Body of pancreas (tissue), 4 donors: ENCODE measurements around the gene VKORC1. TPM values are rescaled to one million over a fixed set of nuclear protein-coding genes. Genes with fewer than 3 reads are reported as not detected.
A peak's percentile ranks its signal among the peaks of the same experiment; 100 is the strongest.

ENCODE experiments used
- ATAC-seq: fragments of 150-250 bp; one replicate; pipeline ENCODE4 v1.9.1; 2016
- DNase-seq, 4 donors: peaks; one replicate each; pipeline ENCODE4 v3.0.0-alpha.2; 2019
- H3K27ac ChIP-seq, 4 donors: fragments of 200-600 bp; sonication (generic); 1 replicate in 3 of 4; 2 replicates in 1 of 4; pipeline versions ENCODE4 v1.5.1 to v1.6.1; 2016 to 2019; ENCODE audit warnings: mild to moderate bottlenecking in 1 of 4, mixed read lengths in 1 of 4, moderate library complexity in 1 of 4
- H3K27me3 ChIP-seq, 2 donors: fragments of 200-600 bp; sonication (generic); one replicate each; pipeline ENCODE4 v1.6.0; 2016; ENCODE audit warnings: mild to moderate bottlenecking in 1 of 2
- H3K36me3 ChIP-seq, 2 donors: fragments of 200-600 bp; sonication (generic); replicated peaks in 1 of 2; 2 replicates each; pipeline ENCODE4 v1.5.1; 2016; ENCODE audit warnings: low read depth in 2 of 2; ENCODE audit not compliant: insufficient read depth in 1 of 2
- H3K4me1 ChIP-seq: fragments of 200-600 bp; sonication (generic); one replicate; pipeline ENCODE4 v1.6.0; 2016
- H3K4me3 ChIP-seq, 2 donors: fragments of 200-600 bp; sonication (generic); 1 replicate in 1 of 2; 2 replicates in 1 of 2; pipeline ENCODE4 v1.5.1; 2016 to 2019
- H3K9me3 ChIP-seq, 3 donors: fragments of 200-600 bp; sonication (generic); 1 replicate in 2 of 3; 2 replicates in 1 of 3; pipeline ENCODE4 v1.5.1; 2016
- CTCF ChIP-seq, 7 experiments: fragments of 450-650 bp in 4 of 7; fragments of 200-600 bp in 3 of 7; sonication (generic) in 3 of 7; IDR thresholded peaks; one replicate each; pipeline ENCODE4 v1.5.1; 2016 to 2019; ENCODE audit warnings: antibody characterized with exemption in 7 of 7
- POLR2A ChIP-seq, 3 donors: fragments of 450-650 bp; IDR thresholded peaks; one replicate each; pipeline ENCODE4 v1.6.1; 2016; ENCODE audit warnings: antibody characterized with exemption in 3 of 3, mild to moderate bottlenecking in 2 of 3
- WGBS, 2 donors: methylation state at CpG; one replicate each; pipeline ENCODE4 v1.1.5; 2017; 5-methylcytosine and 5-hydroxymethylcytosine counted together
- intact Hi-C: fragments of 100-400 bp; cut with DNase I; formaldehyde crosslinking; loops from one replicate; pipeline ENCODE4 v1.15.1; 2023
- total RNA-seq, 2 donors: library from RNA; depleted of rRNA; stranded (reverse); fragments of >200 nt; gene quantifications; one replicate each; pipeline ENCODE4 v1.1.0, GENCODE V29; 2016

Gene VKORC1
- total RNA-seq, 2 donors from 2014 or later, result 42.5 to 104 TPM

- Histone ChIP-seq H3K27ac (no peak overlapping the region), H3K9me3 (no peaks in the 10 kb centered on the region), H3K4me3 (no peak overlapping the region), H3K4me1 (peaks cover 9% of the 10 kb centered on the region), H3K27me3 (no peaks in the 10 kb centered on the region), H3K36me3 (no peaks in the 10 kb centered on the region)
- intact Hi-C loops, result loop anchor here (5.0 kb wide), 1 partner anchor 47 kb away; no protein-coding TSS in a partner anchor
- WGBS, 2 donors, result 60 to 100% methylated on average over 2 to 4 of the region's 4 CpGs
- TF ChIP-seq CTCF (IDR thresholded peaks at IDR 0.05) (no peak), POLR2A (IDR thresholded peaks at IDR 0.05) (no peak)
- DNase-seq, result no peak
- ATAC-seq, result no peak
These were observed 5.5 kb upstream of the VKORC1 start for GRCh38 chr16:31099860-31100638.

GRCh38 chr16:31094088-31094423, 541 bp downstream of the VKORC1 start:
- ATAC-seq, result peak; percentile 17
- H3K27ac ChIP-seq, result peak overlapping the region; percentile 72 to 94 (median 91)
- peak overlapping the region; percentile 59 to 71 for H3K4me3 ChIP-seq
- peaks cover 0 to 2% of the 10 kb centered on the region in 2 donors for H3K36me3 ChIP-seq
- peak in 3 of 4 donors; percentile 49 to 54 (median 50) for DNase-seq
- H3K9me3 ChIP-seq, result no peaks in the 10 kb centered on the region
- 1 to 3% methylated on average over 17 to 20 of the region's 20 CpGs for WGBS, 2 donors
- peaks cover 24% of the 10 kb centered on the region for H3K4me1 ChIP-seq
- intact Hi-C loops, result no loop called here
- TF ChIP-seq CTCF (IDR thresholded peaks at IDR 0.05) (no peak), POLR2A (IDR thresholded peaks at IDR 0.05) (no peak)
- H3K27me3 ChIP-seq, result no peaks in the 10 kb centered on the region

GRCh38 chr16:31093132-31093703, 1.4 kb downstream of the VKORC1 start:
- H3K9me3 ChIP-seq, result no peaks in the 10 kb centered on the region
- no peak overlapping the region for H3K4me3 ChIP-seq
- H3K36me3 ChIP-seq, result peaks cover 0 to 2% of the 10 kb centered on the region in 2 donors
- intact Hi-C loops, result no loop called here
- no peak overlapping the region for H3K27ac ChIP-seq
- DNase-seq (no peak), ATAC-seq (no peak)
- 44 to 50% methylated on average over 13 to 17 of the region's 17 CpGs for WGBS, 2 donors
- TF ChIP-seq CTCF (IDR thresholded peaks at IDR 0.05), result no peak
- TF ChIP-seq POLR2A (IDR thresholded peaks at IDR 0.05), result no peak
- H3K27me3 ChIP-seq, result no peaks in the 10 kb centered on the region
- peaks cover 24% of the 10 kb centered on the region for H3K4me1 ChIP-seq

- WGBS, 2 donors, result 87 to 96% methylated on average over 5 of the region's 5 CpGs
- H3K27ac ChIP-seq, result no peak overlapping the region
- no peak for DNase-seq
- no peak for ATAC-seq
- H3K4me3 ChIP-seq, result no peak overlapping the region
- peaks cover 0 to 2% of the 10 kb centered on the region in 2 donors for H3K36me3 ChIP-seq
- peaks cover 24% of the 10 kb centered on the region for H3K4me1 ChIP-seq
- TF ChIP-seq POLR2A (IDR thresholded peaks at IDR 0.05) (no peak), CTCF (IDR thresholded peaks at IDR 0.05) (no peak)
- no peaks in the 10 kb centered on the region for H3K9me3 ChIP-seq
- H3K27me3 ChIP-seq, result no peaks in the 10 kb centered on the region
- intact Hi-C loops, result no loop called here
These were observed 2.3 kb downstream of the VKORC1 start for GRCh38 chr16:31092330-31092729.
